HCT116 (cell line): ENCODE data around the gene PPM1F. TPM values are rescaled to one million over a fixed set of nuclear protein-coding genes. Genes with fewer than 3 reads are reported as not detected.

Source experiments
- ATAC-seq: fragments of 200-7000 bp; cut with Tn5 transposase; 2 replicates; pipeline ENCODE4 v1.9.1; 2020; ENCODE audit warnings: mild to moderate bottlenecking, moderate library complexity
- BruUV-seq: library from RNA; stranded (reverse); fragments of 400-500 nt; replicated peaks from 2 replicates; lab custom pipeline; 2021; lab: Mats Ljungman, UMichigan
- CTCF ChIA-PET: fragments of 300-600 bp; sonication (Branson Sonifier 250); formaldehyde crosslinking; loops from one replicate; lab custom pipeline; 2021; ENCODE audit warnings: antibody characterized with exemption; lab: Charles Lee
- POLR2A ChIA-PET: fragments of 300-600, 350-600 bp; sonication (Branson Sonifier 250); formaldehyde crosslinking; loops from one replicate; lab custom pipeline; 2021; ENCODE audit warnings: antibody characterized with exemption; lab: Charles Lee
- RAD21 ChIA-PET, 2 experiments: fragments of 300-600 bp; sonication (Branson Sonifier 250); formaldehyde crosslinking; loops; one replicate each; lab custom pipeline; 2023; ENCODE audit warnings: low total read pairs in 2 of 2; ENCODE audit not compliant: uncharacterized antibody in 2 of 2, unreplicated experiment in 2 of 2, low non-redundant PET in 1 of 2; lab: Charles Lee
- DNase-seq: peaks from one replicate; pipeline ENCODE4 v3.0.0-alpha.2; 2010; ENCODE audit warnings: low read depth, low spot score
- H2AFZ ChIP-seq: fragments of 200-600 bp; shearing (Covaris generic), sonication (generic); 2 replicates; pipeline ENCODE4 v1.6.1; 2017; ENCODE audit warnings: low read depth, mixed run types, mixed read lengths, antibody characterized with exemption, low read length; ENCODE audit not compliant: poor library complexity, severe bottlenecking
- H3K27ac ChIP-seq: 2 replicates; pipeline ENCODE4 v1.5.1; 2012; ENCODE audit warnings: low read depth, low read length
- H3K27me3 ChIP-seq: fragments of 200-600 bp; sonication (generic); 2 replicates; pipeline ENCODE4 v1.6.1; 2016; ENCODE audit warnings: mixed run types, low read length, mixed read lengths; ENCODE audit not compliant: insufficient read depth
- H3K36me3 ChIP-seq, 2 experiments: fragments of 200-500 bp in 1 of 2; fragments of 200-600 bp in 1 of 2; sonication (Bioruptor generic) in 1 of 2; sonication (generic) in 1 of 2; 2 replicates each; pipeline versions ENCODE4 v1.5.1 to v1.6.1; 2014 to 2016; ENCODE audit warnings: low read length in 2 of 2, inconsistent platforms in 1 of 2, mixed read lengths in 1 of 2, mixed run types in 1 of 2; ENCODE audit not compliant: insufficient read depth in 2 of 2, control insufficient read depth in 1 of 2
- H3K4me1 ChIP-seq, 2 experiments: fragments of 200-600 bp in 1 of 2; sonication (generic) in 1 of 2; 2 replicates each; pipeline versions ENCODE4 v1.5.1 to v1.6.1; 2012 to 2017; ENCODE audit warnings: low read length in 2 of 2, inconsistent platforms in 1 of 2, mild to moderate bottlenecking in 1 of 2, mixed read lengths in 1 of 2, mixed run types in 1 of 2, moderate library complexity in 1 of 2; ENCODE audit not compliant: insufficient read depth in 2 of 2, control insufficient read depth in 1 of 2
- H3K4me2 ChIP-seq: fragments of 200-600 bp; sonication (generic); 2 replicates; pipeline ENCODE4 v1.6.1; 2017; ENCODE audit warnings: mixed run types, low read length, mixed read lengths
- H3K4me3 ChIP-seq, 2 experiments: fragments of 200-600 bp in 1 of 2; sonication (generic) in 1 of 2; replicated peaks in 1 of 2; 2 replicates each; pipeline ENCODE4 v1.5.1; 2011 to 2016; ENCODE audit warnings: low read length in 2 of 2, control low read depth in 1 of 2, low read depth in 1 of 2, mild to moderate bottlenecking in 1 of 2, mixed read lengths in 1 of 2, mixed run types in 1 of 2
- H3K79me2 ChIP-seq: fragments of 200-600 bp; sonication (generic); 2 replicates; pipeline ENCODE4 v1.6.1; 2017; ENCODE audit warnings: mild to moderate bottlenecking, mixed run types, low read length, moderate library complexity, mixed read lengths; ENCODE audit not compliant: insufficient read depth
- H3K9ac ChIP-seq: fragments of 200-600 bp; sonication (generic); 2 replicates; pipeline ENCODE4 v1.6.1; 2016; ENCODE audit warnings: low read length, mixed read lengths
- H3K9me2 ChIP-seq: fragments of 200-600 bp; sonication (generic), shearing (Covaris generic); 2 replicates; pipeline ENCODE4 v1.6.1; 2017; ENCODE audit warnings: mixed run types, mild to moderate bottlenecking, moderate library complexity; ENCODE audit not compliant: insufficient read depth
- H3K9me3 ChIP-seq, 2 experiments: fragments of 200-500 bp in 1 of 2; fragments of 200-600 bp in 1 of 2; sonication (Bioruptor generic) in 1 of 2; sonication (generic) in 1 of 2; 2 replicates each; pipeline ENCODE4 v1.6.1; 2014 to 2017; ENCODE audit warnings: low read length in 2 of 2, mixed read lengths in 2 of 2, inconsistent platforms in 1 of 2, low read depth in 1 of 2, mild to moderate bottlenecking in 1 of 2, mixed run types in 1 of 2, moderate library complexity in 1 of 2; ENCODE audit not compliant: control insufficient read depth in 1 of 2, insufficient read depth in 1 of 2
- H4K20me1 ChIP-seq: fragments of 200-600 bp; sonication (generic), shearing (Covaris generic); 2 replicates; pipeline ENCODE4 v1.6.1; 2017; ENCODE audit warnings: mixed run types, mild to moderate bottlenecking, moderate library complexity; ENCODE audit not compliant: insufficient read depth
- CTCF ChIP-seq, 3 experiments: fragments of 200-600 bp in 1 of 3; sonication (generic) in 1 of 3; IDR thresholded peaks in 2 of 3; conservative IDR thresholded peaks in 1 of 3; 2 replicates each; pipeline ENCODE4 v1.5.1; 2012 to 2017; ENCODE audit warnings: low read depth in 2 of 3, low read length in 2 of 3, antibody characterized with exemption in 1 of 3, borderline replicate concordance in 1 of 3, control low read depth in 1 of 3, mild to moderate bottlenecking in 1 of 3, mixed read lengths in 1 of 3, mixed run types in 1 of 3, moderate library complexity in 1 of 3; ENCODE audit not compliant: insufficient read depth in 1 of 3
- EZH2 ChIP-seq: fragments of 200-600 bp; sonication (generic); IDR thresholded peaks from 2 replicates; pipeline ENCODE4 v1.6.1; 2017; ENCODE audit warnings: antibody characterized with exemption, mixed run types
- EZH2phosphoT487 ChIP-seq: fragments of 200-600 bp; IDR thresholded peaks from 2 replicates; pipeline ENCODE4 v1.6.1; 2018; ENCODE audit warnings: antibody characterized with exemption, borderline replicate concordance
- FOSL1 ChIP-seq: IDR thresholded peaks from 2 replicates; pipeline ENCODE4 v1.6.1; 2012; ENCODE audit warnings: low read depth
- JUND ChIP-seq: IDR thresholded peaks from 2 replicates; pipeline ENCODE4 v1.6.1; 2012
- REST ChIP-seq: IDR thresholded peaks from 2 replicates; pipeline ENCODE4 v1.6.1; 2012; ENCODE audit warnings: low read depth
- intact Hi-C: fragments of 100-400 bp; cut with micrococcal nuclease; formaldehyde crosslinking; loops from 2 replicates; pipeline ENCODE4 v1.10.0; 2022
- total RNA-seq: library from RNA; stranded (reverse); gene quantifications from one replicate; pipeline ENCODE4 v1.2.1, GENCODE V29; 2021; ENCODE audit not compliant: unreplicated experiment
- TF ChIP-seq, protein P1 (sequence below): IDR thresholded peaks from 2 replicates; pipeline ENCODE4 v1.6.1; 2012

The PPM1F gene
- total RNA-seq, 1 experiment from 2014 or later, result 27.3 TPM

DNA sequence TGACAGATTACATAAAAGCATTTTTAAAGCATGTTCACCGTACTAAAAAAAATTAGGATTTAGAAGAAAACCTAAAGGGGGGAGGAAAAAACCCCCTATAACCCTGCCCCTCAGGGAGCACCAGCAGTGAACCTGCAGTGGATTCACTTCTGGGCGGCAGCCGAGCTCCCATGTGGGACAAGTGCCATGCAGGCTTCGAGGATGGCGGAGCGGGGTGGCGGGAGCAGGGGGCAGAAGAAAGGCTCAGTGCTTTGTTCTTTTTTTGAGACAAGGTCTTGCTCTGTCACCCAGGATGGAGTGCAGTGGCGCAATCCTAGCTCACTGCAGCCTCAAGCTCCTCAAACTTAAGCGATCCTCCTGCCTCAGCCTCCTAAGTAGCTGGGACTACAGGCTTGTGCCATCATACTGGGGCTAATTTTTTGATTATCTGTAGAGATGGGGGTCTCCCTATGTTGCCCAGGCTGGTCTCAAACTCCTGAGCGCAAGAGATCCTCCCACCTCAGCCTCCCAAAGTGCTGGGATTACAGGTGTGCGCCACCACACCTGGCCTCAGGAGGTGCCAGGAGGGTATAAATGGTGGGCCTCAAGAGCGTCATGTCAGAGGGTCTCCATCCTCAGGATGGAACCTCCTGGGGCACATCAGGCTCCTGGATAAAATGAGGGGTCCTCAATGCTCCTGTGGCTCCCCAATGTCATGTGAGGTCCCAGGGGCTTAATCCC lies 34.0 kb downstream of the PPM1F start:
- H3K4me3 ChIP-seq, result no peak overlapping the region
- H3K27ac ChIP-seq, result no peak overlapping the region
- intact Hi-C loops, result no loop called here
- no peak overlapping the region for H3K4me2 ChIP-seq
- no peak for DNase-seq
- H3K9ac ChIP-seq, result no peak overlapping the region
- no peaks in the 10 kb centered on the region for H3K9me3 ChIP-seq
- H3K27me3 ChIP-seq, result no peaks in the 10 kb centered on the region
- no peaks in the 10 kb centered on the region for H4K20me1 ChIP-seq
- H3K36me3 ChIP-seq, result no peaks in the 10 kb centered on the region
- H3K4me1 ChIP-seq, result no peaks in the 10 kb centered on the region
- TF ChIP-seq JUND (no peak), CTCF (IDR thresholded peaks at IDR 0.05 in 2 of 3, conservative IDR thresholded peaks at IDR 0.05 in 1 of 3; ENCODE audit: borderline replicate concordance in 1 of 3, insufficient read depth in 1 of 3, low read depth in 2 of 3, low read length in 2 of 3) (no peak), REST (no peak), EZH2phosphoT487 (no peak), EZH2 (no peak), FOSL1 (no peak)
- TF ChIP-seq, protein P1, sequence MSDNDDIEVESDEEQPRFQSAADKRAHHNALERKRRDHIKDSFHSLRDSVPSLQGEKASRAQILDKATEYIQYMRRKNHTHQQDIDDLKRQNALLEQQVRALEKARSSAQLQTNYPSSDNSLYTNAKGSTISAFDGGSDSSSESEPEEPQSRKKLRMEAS, result no peak
- POLR2A ChIA-PET, result no interaction called here
- H3K9me2 ChIP-seq, result no peaks in the 10 kb centered on the region
- ATAC-seq, result no peak
- CTCF ChIA-PET, result no interaction called here
- RAD21 ChIA-PET, result no interaction called here
- H2AFZ ChIP-seq, result no peak overlapping the region
- H3K79me2 ChIP-seq, result no peaks in the 10 kb centered on the region
- BruUV-seq, result no TSS peak
